ENCODE data around the gene TCF7L2.

Gene TCF7L2

DNA sequence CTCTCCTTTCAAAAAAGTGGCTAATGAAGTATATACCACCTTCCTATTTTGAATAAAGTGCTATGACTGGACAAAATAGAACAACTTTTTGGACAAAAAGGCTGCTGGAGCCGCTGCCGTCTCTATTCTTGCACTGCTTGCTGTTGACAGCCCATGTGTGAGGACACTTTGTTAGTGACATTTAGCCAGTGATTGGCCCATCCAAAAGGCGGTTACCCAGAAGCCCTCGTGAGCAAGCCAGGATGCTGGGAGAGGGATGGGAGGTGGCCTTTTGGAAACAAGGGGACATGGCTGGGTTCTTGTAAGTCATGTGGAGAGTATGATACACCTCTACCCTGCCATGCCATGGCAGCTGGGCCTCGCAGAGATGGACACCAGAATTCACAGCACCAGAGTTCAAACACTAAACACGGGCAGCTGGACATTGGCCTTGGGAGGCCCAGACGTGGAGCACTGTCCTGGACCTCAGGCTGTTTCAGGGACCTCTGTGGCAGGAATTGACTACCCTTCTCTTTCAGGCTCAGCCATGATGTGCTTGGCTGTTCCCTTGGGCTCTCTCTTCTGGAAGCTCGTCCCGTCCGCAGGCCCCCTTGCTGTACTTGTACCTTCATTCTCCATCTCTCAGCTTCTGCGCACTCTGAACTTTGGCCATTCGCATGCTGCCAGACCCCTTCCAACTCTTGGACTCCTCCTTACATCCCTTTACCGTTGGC, 118.3 kb downstream of the TCF7L2 start:
- no peak overlapping the region for H3K4me3 ChIP-seq
- DNase-seq (ENCODE audit: low spot score) = no peak
- TF ChIP-seq, protein P1, sequence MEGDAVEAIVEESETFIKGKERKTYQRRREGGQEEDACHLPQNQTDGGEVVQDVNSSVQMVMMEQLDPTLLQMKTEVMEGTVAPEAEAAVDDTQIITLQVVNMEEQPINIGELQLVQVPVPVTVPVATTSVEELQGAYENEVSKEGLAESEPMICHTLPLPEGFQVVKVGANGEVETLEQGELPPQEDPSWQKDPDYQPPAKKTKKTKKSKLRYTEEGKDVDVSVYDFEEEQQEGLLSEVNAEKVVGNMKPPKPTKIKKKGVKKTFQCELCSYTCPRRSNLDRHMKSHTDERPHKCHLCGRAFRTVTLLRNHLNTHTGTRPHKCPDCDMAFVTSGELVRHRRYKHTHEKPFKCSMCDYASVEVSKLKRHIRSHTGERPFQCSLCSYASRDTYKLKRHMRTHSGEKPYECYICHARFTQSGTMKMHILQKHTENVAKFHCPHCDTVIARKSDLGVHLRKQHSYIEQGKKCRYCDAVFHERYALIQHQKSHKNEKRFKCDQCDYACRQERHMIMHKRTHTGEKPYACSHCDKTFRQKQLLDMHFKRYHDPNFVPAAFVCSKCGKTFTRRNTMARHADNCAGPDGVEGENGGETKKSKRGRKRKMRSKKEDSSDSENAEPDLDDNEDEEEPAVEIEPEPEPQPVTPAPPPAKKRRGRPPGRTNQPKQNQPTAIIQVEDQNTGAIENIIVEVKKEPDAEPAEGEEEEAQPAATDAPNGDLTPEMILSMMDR (IDR thresholded peaks at IDR 0.05) = no peak
- H3K27ac ChIP-seq = peak overlapping the region in 1 of 2 donors; percentile 39

- H3K4me3 ChIP-seq = no peak overlapping the region
- TF ChIP-seq, protein P1 (IDR thresholded peaks at IDR 0.05) = no peak
- DNase-seq (ENCODE audit: low spot score) = no peak
- no peak overlapping the region for H3K27ac ChIP-seq
Observed at GRCh38 chr10:113069595-113069994, 119.5 kb downstream of the TCF7L2 start.

DNA sequence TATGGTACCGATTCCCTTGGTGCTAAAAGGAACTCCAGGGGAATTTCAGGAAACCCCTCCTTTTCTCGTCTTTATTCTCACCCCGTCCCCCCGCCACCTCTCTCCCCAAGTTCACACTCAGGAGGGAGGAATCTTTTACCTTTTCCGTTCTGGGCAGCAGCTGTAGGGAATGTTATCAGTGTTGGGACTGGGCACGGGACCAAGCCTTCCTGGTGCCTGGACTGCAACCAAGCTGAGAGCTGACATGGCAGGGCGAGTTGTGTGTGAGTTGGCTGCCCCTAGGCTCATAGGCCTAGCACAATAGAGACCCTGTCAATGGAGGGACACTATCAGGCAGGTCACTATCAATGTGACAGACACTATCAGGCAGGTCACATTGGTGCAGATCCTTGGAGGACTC, 121.4 kb downstream of the TCF7L2 start:
- TF ChIP-seq, protein P1 (IDR thresholded peaks at IDR 0.05) = no peak
- no peak overlapping the region for H3K4me3 ChIP-seq
- H3K27ac ChIP-seq = peak overlapping the region in 1 of 2 donors; percentile 56
- no peak for DNase-seq (ENCODE audit: low spot score)

DNA sequence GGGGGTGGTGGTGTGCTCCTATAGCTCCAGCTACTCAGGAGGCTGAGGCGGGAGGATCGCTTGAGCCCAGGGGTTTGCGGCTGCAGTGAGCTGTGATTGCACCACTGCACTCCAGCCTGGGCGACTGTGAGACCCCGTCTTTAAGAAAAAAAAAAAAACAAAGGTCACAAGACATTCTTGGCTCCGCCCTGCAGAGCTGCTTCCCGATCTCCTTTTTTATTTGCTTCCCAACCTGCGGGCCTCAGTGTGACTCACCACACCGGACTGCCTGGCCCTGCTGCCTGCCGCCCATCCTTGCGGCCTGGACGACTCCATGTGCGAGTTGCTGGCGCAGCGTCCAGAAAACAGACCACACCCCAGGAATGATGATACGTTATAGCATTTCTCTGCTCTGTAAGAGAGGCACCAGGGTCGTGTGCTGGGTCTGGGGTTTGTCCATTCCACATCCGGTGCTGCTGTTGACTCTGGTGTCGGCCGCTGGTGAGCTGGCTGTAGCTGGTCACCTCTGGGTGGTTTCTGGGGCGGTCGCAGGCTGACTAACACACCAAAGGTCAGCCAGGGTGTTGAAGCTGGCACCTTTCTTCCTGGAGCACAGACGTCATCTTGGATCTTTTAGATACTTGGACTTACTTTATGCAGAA, 123.6 kb downstream of the TCF7L2 start:
- peak; percentile 94 for DNase-seq (ENCODE audit: low spot score)
- TF ChIP-seq, protein P1 (IDR thresholded peaks at IDR 0.05) = no peak
- peak overlapping the region; percentile 45 to 86 for H3K27ac ChIP-seq
- peak overlapping the region; percentile 38 for H3K4me3 ChIP-seq

- Histone ChIP-seq H3K4me3 (no peak overlapping the region), H3K27ac (no peak overlapping the region)
- TF ChIP-seq, protein P1 (IDR thresholded peaks at IDR 0.05) = no peak
- no peak for DNase-seq (ENCODE audit: low spot score)
Observed at GRCh38 chr10:113076949-113077348, 126.9 kb downstream of the TCF7L2 start.

- TF ChIP-seq, protein P1 (IDR thresholded peaks at IDR 0.05) = no peak
- no peak for DNase-seq (ENCODE audit: low spot score)
- H3K4me3 ChIP-seq = no peak overlapping the region
Observed at GRCh38 chr10:113078282-113078907, 128.3 kb downstream of the TCF7L2 start.

More at GRCh38 chr10:113078282-113078907, 128.3 kb downstream of the TCF7L2 start:
- H3K27ac ChIP-seq = no peak overlapping the region
